GM18951 (cell line): Measurements from ENCODE around the gene PRKD2.
A peak's percentile ranks its signal among the peaks of the same experiment; 100 is the strongest.

ENCODE experiments used
- POLR2A ChIP-seq: IDR thresholded peaks from 4 replicates; pipeline ENCODE4 v1.6.1; 2011; ENCODE audit warnings: mild to moderate bottlenecking; ENCODE audit not compliant: insufficient read length, insufficient read depth; ENCODE audit errors: extremely low read depth
- in situ Hi-C: fragments of 300-500 bp; cut with MboI; formaldehyde crosslinking; loops from one replicate; pipeline ENCODE4 v1.12.0; 2022; ENCODE audit warnings: low sequenced_read_pairs, mixed read lengths, inconsistent platforms; ENCODE audit not compliant: unreplicated experiment

PRKD2 gene

DNA sequence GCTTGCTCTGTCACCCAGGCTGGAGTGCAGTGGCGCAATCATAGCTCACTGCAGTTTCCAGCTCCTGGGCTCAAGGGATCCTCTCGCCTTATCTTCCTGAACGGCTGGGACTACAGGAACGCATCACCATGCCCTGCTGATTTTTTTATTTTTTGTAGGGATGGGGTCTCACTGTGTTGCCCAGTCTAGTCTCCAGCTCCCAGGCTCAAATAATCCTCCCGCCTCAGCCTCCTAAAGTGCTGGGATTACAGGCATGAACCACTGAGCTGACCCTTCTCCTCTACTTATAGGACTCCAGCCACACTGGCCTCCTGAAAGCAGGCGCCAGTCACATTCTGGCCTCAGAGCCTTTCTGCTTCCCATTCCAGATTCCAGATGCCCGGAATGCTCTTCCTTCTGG, 66.5 kb downstream of the PRKD2 start:
- in situ Hi-C loops: loop anchor here (25.0 kb wide), 1 partner anchor 113 kb away; no protein-coding TSS in a partner anchor
- no peak for TF ChIP-seq POLR2A

DNA sequence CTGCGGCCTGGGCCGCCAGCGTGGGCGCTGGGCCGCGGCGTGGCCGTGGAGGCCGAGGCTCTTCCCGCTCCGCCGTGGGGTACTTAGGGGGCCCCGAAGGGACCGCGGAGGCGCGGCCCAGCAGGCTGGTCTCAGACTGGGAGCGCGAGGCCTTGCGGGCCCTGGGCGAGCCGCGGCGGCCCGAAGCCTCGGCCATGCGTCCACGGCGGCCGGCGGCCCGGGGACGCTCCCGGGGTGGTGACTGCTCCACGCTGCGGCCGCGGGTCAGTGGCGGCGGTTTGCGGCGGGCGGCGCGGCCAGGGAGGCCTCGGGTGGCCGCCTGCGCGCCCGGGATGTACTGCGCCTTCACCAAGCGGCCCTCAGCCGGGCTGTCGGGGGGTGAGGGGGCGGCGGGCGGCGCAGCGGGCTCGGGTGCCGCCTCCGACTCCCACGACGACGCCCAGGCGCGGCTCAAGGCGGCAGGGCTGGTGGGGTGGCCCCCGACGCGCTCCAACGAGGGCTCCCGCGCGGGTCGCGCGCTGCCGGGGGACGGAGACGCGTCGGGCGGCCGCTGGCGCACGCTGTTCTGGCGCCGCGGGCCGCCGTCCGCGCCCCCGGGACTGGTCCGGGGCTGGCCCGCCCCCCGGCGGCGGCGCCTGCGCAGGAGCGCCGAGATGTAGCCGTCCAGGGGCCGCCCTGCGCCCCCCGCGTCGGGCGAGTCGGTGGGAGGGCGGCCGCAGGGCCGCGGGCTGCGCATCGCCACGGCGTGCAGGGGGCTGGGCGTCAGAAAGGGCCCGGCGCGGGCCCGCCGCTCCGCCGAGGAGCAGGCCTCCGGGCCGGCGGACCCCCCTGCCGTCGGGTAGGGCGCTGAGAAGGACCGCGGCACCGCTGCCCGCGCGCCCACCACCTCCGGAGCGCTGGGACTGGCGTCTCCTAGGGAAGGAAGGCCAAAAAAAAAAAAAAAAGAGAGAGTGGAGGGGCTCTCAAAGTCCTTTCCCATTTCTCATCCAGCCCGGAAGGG, 67.7 kb downstream of the PRKD2 start:
- no peak for TF ChIP-seq POLR2A
- in situ Hi-C loops: no loop called here

DNA sequence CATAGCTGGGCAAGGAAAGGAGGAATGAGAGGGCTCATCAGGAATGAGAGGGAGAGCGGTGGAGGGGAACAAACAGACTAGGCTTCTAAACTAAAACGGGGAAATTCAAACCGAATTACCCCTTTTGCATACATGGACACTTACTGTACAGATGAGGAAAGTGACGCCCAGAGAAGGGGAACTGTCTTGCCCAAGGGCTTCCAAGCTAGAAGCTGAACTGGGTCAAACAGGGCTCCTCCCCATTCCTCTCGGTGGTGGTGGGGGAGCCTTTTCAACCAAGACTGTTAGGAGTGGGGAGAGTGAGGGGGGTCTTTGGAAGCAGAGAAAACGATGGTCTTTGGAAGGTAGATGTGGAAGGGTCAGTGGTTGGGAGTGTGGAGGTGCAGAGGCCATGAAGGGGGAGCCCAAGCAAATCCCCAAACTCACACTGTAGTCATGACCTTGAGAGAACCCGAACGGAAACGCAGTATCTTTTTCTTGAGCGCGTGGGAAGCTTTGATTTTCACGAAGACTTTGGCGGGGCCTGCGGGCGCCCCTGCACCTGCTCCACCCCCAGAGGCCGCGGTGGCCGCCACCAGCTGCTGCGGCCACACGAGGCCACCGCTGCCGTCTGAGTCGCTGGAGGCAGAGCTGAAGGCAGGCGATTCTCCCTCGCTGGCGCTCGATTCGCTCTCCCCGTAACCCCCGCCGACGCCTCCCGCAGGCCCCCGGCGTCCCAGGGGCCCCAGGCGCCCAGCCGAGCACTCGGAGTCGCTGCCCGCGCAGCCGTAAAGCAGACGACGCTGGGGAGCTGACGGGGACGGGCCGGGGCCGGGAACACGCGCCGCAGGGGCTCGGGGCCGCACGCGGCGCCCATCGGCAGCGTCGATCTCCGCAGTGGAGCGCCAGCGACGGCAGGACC, 68.6 kb downstream of the PRKD2 start:
- in situ Hi-C loops: no loop called here
- no peak for TF ChIP-seq POLR2A

DNA sequence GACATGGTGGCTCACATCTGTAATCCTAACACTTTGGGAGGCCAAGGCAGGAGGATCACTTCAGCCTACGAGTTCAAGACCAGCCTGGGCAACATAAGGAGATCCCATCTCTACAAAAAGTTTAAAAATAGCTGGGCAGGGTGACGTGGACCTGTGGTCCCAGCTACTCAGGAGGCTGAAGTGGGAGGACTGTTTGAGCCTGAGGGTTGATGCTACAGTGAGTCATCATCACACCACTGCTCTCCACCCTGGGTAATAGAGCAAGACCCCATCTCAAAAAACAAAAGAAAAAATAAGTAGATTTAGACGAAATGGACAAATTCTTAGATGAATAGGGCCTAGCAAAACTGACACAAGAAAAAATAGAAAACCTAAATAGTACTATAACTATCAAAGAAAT, 70.5 kb downstream of the PRKD2 start:
- in situ Hi-C loops: no loop called here
- TF ChIP-seq POLR2A: no peak

DNA sequence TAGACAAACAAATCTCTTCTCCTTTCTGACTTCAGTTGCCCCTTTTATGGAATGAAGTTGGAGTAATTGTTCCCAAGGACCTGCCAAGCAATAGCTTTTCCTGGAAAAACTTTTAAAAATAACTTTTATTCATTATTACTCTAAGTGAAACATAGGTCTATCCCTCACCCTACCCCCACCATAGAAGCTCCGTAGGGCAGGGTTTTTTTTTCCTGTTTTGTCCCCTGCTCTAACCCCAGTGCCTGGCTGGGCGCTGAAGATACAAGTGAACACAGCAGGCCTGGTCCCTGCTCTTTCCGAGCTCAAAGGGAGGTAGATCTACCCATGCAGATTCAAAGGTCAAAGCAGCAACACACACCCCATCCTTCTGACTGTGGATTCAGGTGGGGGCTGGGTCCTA, 72.2 kb downstream of the PRKD2 start:
- TF ChIP-seq POLR2A: no peak
- in situ Hi-C loops: no loop called here

DNA sequence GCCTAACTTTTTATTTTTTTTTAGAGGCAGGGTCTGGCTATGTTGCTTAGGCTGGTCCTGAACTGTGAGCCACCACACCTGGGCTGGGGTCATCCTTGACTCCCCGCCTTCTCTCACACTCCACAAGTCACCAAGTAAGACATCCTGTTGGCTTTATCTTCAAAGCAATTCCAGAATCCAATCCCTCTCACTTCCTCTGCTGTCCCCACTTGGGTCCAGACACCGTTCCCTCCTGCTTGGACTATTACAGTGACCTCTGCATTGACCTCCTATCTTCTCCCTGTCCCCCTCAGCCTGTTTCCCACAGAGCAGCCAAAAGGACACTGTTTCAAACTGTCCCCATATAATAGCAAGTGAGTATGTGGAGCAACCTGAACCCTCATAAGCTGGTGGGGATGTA, 76.3 kb downstream of the PRKD2 start:
- in situ Hi-C loops: no loop called here
- no peak for TF ChIP-seq POLR2A

DNA sequence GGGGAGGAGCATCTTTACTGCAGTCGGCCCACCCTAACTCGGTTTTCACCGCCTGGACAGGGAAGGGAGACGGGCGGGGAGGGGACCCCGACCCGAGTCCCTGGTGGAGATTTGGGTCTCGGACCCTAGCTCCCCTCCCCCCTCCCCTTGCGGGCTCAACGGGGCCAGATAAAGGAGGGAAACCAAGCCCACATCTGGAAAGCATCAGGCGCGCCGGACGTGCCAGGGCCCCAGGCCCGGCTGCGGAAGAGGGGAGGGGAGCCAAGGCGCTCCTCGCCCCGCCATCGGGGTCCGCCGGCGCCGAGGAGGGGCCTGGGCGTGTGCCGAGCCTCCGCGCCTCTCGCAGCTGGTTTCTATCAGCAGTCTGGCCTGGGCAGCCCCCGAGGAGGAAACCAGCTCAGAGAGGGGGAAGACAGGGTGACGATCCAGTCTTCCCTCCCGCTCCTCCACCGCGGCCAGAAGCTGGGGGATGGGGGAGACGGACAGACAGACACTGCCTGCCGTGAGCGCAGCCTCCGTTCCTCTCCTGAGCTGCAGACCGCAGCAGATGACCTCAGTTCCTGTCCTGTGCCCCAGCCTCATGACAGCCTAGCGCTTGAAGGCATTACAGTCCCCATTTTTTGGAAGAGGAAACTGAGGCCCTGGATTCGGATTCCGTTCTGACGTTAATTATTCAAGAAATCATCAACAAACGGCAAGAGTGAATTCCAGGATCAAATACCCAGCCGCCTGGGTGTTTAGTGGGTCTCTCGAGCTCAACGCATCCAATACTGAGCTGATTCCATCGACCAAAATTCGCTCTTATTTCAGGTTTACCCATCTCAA, 77.3 kb downstream of the PRKD2 start:
- no peak for TF ChIP-seq POLR2A
- in situ Hi-C loops: no loop called here

DNA sequence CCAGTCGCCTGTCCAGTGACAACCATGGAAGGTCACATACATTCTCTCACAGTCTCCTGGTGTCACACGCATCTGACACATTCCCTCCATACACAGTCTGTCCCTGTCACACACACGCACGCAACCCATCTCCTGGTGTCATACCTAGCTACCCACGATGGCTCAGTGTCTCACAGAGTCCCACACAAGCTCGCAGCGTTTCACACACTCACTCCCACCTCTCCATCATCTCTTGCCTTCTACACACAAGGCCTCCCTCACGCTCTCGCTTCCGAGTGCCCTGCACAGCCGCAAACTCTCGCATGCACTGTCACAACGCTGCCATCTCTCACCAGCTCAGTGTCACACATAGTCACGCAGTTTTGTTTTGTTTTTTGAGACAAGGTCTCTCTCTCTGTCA, 79.7 kb downstream of the PRKD2 start:
- in situ Hi-C loops: no loop called here
- no peak for TF ChIP-seq POLR2A

DNA sequence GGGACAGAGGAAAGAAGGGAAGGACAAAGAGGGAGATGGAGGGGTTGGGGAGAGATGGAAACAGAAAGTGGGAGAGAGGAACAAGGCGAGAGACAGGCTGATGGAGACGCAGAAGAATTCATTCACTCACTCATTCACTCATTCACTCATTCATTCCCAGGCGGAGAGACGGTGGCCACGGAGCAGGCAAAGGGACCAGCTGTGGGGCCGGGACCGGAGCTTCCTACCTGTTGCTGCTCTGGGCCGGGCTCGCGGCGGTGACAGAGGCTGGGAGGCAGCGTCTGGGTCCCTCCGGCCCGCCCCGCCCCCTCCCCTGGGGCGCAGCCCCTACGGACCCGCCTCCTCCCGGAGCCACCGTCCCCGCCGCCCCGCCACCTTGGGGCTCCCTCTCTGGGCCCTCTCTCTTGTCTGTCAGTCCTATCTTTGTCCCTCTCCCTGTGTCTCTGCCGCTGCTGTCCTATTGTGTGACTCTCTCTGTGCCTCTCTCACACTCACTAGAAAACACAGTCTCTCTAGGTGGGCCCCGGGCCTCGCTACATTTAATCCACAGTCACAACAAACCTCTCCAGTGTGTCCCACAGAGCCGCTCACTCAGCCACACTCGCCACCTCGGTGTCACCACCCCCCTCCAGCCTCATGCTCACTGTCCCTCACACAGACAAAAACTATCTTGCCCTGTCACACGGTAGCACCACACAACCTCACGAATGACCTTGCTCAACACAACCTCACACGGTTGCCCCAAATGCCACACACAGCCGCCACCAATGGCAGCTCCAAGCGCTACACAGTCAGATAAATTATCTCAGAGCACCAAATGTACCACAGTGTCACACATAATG, 80.8 kb downstream of the PRKD2 start, which contains the start of gene GNG8:
Gene GNG8, minus strand, starts transcription at position 283 of the 842 bp plus-strand sequence. CDS start 1,520 bp downstream, outside the sequence.
- in situ Hi-C loops: no loop called here
- no peak for TF ChIP-seq POLR2A

DNA sequence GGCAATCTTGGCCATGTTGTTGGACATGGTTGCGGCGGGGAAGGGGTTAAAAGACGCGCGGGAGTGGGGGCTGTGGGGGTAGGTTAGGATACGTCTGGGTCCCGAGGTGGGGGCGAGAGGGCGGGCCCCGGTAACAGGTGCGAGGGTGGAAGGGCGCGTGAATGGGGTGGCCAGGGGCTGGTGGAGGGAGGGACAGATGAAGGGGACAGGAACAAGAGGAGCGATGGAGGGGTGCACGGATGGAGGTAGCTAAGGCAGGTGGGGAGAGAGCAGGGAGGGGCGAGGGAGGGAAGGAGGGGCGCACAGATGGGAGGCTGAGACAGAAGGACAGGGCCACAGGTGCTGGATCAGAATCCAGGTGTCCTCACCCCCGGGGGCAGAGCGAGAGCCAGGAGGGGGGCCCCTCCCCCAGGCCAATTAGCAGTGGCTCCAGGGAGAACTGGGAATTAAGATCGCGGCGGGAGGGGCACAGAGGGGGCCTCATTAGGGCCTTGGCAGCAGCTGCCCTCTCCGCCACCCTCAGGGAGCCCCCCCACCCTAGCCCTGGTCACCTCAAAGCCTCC, 82.2 kb downstream of the PRKD2 start:
- in situ Hi-C loops: no loop called here
- no peak for TF ChIP-seq POLR2A

DNA sequence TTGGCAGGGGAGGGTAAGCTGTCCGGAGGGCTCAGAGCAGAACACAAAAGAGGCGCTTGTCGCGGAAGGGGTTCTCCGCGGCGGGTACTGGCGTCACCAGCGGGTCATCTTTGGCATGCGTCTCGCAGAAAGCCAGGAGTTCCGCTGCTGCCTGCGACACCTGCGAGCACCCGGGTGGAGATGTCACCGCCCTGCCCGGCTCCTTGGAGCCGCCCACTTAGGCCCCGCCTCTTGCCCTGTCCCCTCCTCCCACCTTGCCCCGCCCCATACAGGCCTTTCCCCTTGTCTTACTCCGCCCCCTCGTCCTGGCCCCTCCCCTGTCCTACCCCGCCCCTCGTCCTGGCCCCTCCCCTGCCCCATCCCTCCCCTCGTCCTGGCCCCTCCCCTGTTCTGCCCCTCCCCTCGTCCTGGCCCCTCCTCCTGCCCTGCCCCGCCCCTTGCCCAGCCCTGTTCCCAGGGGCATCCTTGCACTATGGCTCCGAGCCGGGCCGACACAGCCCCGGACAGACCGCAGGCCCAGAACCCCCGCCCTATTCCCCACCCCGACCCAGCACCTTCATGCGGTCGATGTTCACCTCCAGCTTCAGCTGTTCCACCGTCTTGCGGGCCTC, 82.8 kb downstream of the PRKD2 start:
- TF ChIP-seq POLR2A: peak; percentile 40

DNA sequence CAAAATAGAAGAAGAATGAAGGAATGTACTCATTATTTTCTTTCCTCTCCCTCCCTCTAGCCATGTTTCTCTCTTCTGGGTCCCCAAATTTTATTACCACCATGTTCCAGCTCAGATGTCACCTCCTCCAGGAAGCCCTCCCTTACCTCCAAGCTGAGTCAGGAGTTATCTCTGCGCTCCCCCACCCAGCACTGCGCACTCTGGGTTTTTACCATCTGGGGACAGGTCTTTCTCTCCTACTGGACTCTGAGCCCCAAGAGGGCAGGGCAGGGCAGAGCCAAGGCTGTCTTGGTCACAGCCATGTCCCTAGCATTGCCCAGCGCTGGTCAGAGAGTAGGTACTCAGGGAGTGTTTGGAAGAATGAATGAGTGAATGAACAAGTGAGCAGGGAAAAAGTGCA, 83.8 kb downstream of the PRKD2 start:
- TF ChIP-seq POLR2A: no peak
- in situ Hi-C loops: no loop called here

More for the DNA sequence above, 82.8 kb downstream of the PRKD2 start:
- in situ Hi-C loops: no loop called here
